HG02852 (cell line): ENCODE data around the gene ST6GALNAC5.
"Not testable (repeated sequence)": the region's sequence is repeated elsewhere in the genome, so short reads cannot be mapped to it uniquely, and the experiment has no call there.

Experiments
- ATAC-seq: cut with Tn5 transposase; IDR thresholded peaks from one replicate; pipeline ENCODE4 v1.9.1; 2021; ENCODE audit warnings: mild to moderate bottlenecking, moderate library complexity; ENCODE audit not compliant: unreplicated experiment

ST6GALNAC5 gene

GRCh38 chr1:76865696-76866286 lies 1.5 kb upstream of the ST6GALNAC5 start:
- ATAC-seq, result no peak

GRCh38 chr1:76866566-76866965 lies 714 bp upstream of the ST6GALNAC5 start:
- no peak for ATAC-seq

- peak; percentile 53 for ATAC-seq
Measured at GRCh38 chr1:76868154-76868882, 1.0 kb downstream of the ST6GALNAC5 start.

GRCh38 chr1:76868916-76869315 lies 1.6 kb downstream of the ST6GALNAC5 start:
- ATAC-seq, result no peak

GRCh38 chr1:76870037-76870436 lies 2.8 kb downstream of the ST6GALNAC5 start:
- no peak for ATAC-seq

- ATAC-seq, result peak; percentile 93
Measured at GRCh38 chr1:76871355-76871974, 4.2 kb downstream of the ST6GALNAC5 start.

GRCh38 chr1:76872944-76873343 lies 5.7 kb downstream of the ST6GALNAC5 start:
- ATAC-seq, result no peak

- no peak for ATAC-seq
Measured at GRCh38 chr1:76876655-76877395, 9.5 kb downstream of the ST6GALNAC5 start.

- not testable (repeated sequence) for ATAC-seq
Measured at GRCh38 chr1:76879014-76879413, 11.7 kb downstream of the ST6GALNAC5 start.

- ATAC-seq, result no peak
Measured at GRCh38 chr1:76881762-76882161, 14.5 kb downstream of the ST6GALNAC5 start.

- no peak for ATAC-seq
Measured at GRCh38 chr1:76891931-76892622, 24.8 kb downstream of the ST6GALNAC5 start.

- ATAC-seq, result no peak
Measured at GRCh38 chr1:76892675-76893074, 25.4 kb downstream of the ST6GALNAC5 start.

GRCh38 chr1:76901158-76901767 lies 34.0 kb downstream of the ST6GALNAC5 start:
- ATAC-seq, result peak; percentile 91

- no peak for ATAC-seq
Measured at GRCh38 chr1:76905876-76906595, 38.8 kb downstream of the ST6GALNAC5 start.

GRCh38 chr1:76909311-76909710 lies 42.0 kb downstream of the ST6GALNAC5 start:
- no peak for ATAC-seq

- no peak for ATAC-seq
Measured at GRCh38 chr1:76919085-76919484, 51.8 kb downstream of the ST6GALNAC5 start.

- ATAC-seq, result no peak
Measured at GRCh38 chr1:76921590-76921989, 54.3 kb downstream of the ST6GALNAC5 start.

- no peak for ATAC-seq
Measured at GRCh38 chr1:76925825-76926224, 58.5 kb downstream of the ST6GALNAC5 start.

GRCh38 chr1:76928522-76928921 lies 61.2 kb downstream of the ST6GALNAC5 start:
- no peak for ATAC-seq

GRCh38 chr1:76929136-76929535 lies 61.9 kb downstream of the ST6GALNAC5 start:
- ATAC-seq, result no peak
